Peyer's patch (tissue), 4 donors: ENCODE data around the gene CASZ1. TPM values are rescaled to one million over a fixed set of nuclear protein-coding genes. Genes with fewer than 3 reads are reported as not detected.
A peak's percentile ranks its signal among the peaks of the same experiment; 100 is the strongest.

ENCODE experiments used
- DNase-seq, 3 donors: peaks; one replicate each; pipeline ENCODE4 v3.0.0-alpha.2; 2017 to 2019
- H3K27ac ChIP-seq, 4 donors: fragments of 200-600 bp; sonication (generic); one replicate each; pipeline ENCODE4 v1.5.1; 2016 to 2019
- H3K27me3 ChIP-seq, 2 donors: fragments of 200-600 bp; sonication (generic); one replicate each; pipeline ENCODE4 v1.5.1; 2019
- H3K36me3 ChIP-seq, 3 donors: fragments of 200-600 bp; sonication (generic); one replicate each; pipeline ENCODE4 v1.5.1; 2016 to 2019
- H3K4me1 ChIP-seq, 4 donors: fragments of 200-600 bp; sonication (generic); one replicate each; pipeline ENCODE4 v1.5.1; 2016 to 2019
- H3K4me3 ChIP-seq, 4 donors: fragments of 200-600 bp; sonication (generic); 1 replicate in 3 of 4; 2 replicates in 1 of 4; pipeline ENCODE4 v1.5.1; 2016 to 2019; ENCODE audit warnings: mild to moderate bottlenecking in 1 of 4
- H3K9me3 ChIP-seq, 4 donors: fragments of 200-600 bp; sonication (generic); one replicate each; pipeline ENCODE4 v1.5.1; 2016 to 2019; ENCODE audit warnings: mild to moderate bottlenecking in 1 of 4
- CTCF ChIP-seq, 6 experiments: fragments of 450-650 bp in 4 of 6; fragments of 200-600 bp in 2 of 6; sonication (generic) in 1 of 6; IDR thresholded peaks; one replicate each; pipeline ENCODE4 v1.5.1; 2017 to 2019; ENCODE audit warnings: antibody characterized with exemption in 6 of 6, mild to moderate bottlenecking in 3 of 6, moderate library complexity in 1 of 6
- POLR2A ChIP-seq, 2 donors: fragments of 450-650 bp; IDR thresholded peaks; one replicate each; pipeline ENCODE4 v1.5.1; 2017; ENCODE audit warnings: antibody characterized with exemption in 2 of 2, mild to moderate bottlenecking in 2 of 2, moderate library complexity in 2 of 2
- total RNA-seq, 4 donors: library from RNA; depleted of rRNA; stranded (reverse); fragments of >200 nt; gene quantifications; one replicate each; pipeline ENCODE4 v1.1.0, GENCODE V29; 2016

CASZ1 gene
- total RNA-seq, 4 donors from 2014 or later, result 87.5 to 165 (median 137) TPM

- H3K27me3 ChIP-seq, result no peaks in the 10 kb centered on the region
- H3K9me3 ChIP-seq, result no peaks in the 10 kb centered on the region
- H3K4me3 ChIP-seq, result no peak overlapping the region
- peak overlapping the region in 1 of 4 donors; percentile 31 for H3K27ac ChIP-seq
- no peak for TF ChIP-seq CTCF (IDR thresholded peaks at IDR 0.05)
- TF ChIP-seq POLR2A (IDR thresholded peaks at IDR 0.05), result no peak
- peaks cover 0 to 13% (median 0%) of the 10 kb centered on the region in 4 donors for H3K4me1 ChIP-seq
- DNase-seq, result no peak
- H3K36me3 ChIP-seq, result peaks cover 0 to 94% (median 0%) of the 10 kb centered on the region in 3 donors
Measured at GRCh38 chr1:10648689-10649516, 147.5 kb downstream of the CASZ1 start.

GRCh38 chr1:10647414-10648170 lies 148.9 kb downstream of the CASZ1 start:
- H3K9me3 ChIP-seq, result no peaks in the 10 kb centered on the region
- H3K27ac ChIP-seq, result no peak overlapping the region
- TF ChIP-seq CTCF (IDR thresholded peaks at IDR 0.05), result no peak
- no peak for TF ChIP-seq POLR2A (IDR thresholded peaks at IDR 0.05)
- no peaks in the 10 kb centered on the region for H3K27me3 ChIP-seq
- H3K4me1 ChIP-seq, result peaks cover 0 to 13% (median 0%) of the 10 kb centered on the region in 4 donors
- DNase-seq, result no peak
- no peak overlapping the region for H3K4me3 ChIP-seq
- H3K36me3 ChIP-seq, result peaks cover 0 to 94% (median 0%) of the 10 kb centered on the region in 3 donors

GRCh38 chr1:10646347-10646861 lies 150.0 kb downstream of the CASZ1 start:
- H3K27me3 ChIP-seq, result no peaks in the 10 kb centered on the region
- H3K9me3 ChIP-seq, result no peaks in the 10 kb centered on the region
- peaks cover 0 to 90% (median 0%) of the 10 kb centered on the region in 3 donors for H3K36me3 ChIP-seq
- H3K4me1 ChIP-seq, result peaks cover 0 to 13% (median 0%) of the 10 kb centered on the region in 4 donors
- no peak for TF ChIP-seq CTCF (IDR thresholded peaks at IDR 0.05)
- H3K4me3 ChIP-seq, result no peak overlapping the region
- H3K27ac ChIP-seq, result no peak overlapping the region
- DNase-seq, result peak in 1 of 3 donors; percentile 55

GRCh38 chr1:10644307-10645128 lies 151.9 kb downstream of the CASZ1 start:
- H3K27me3 ChIP-seq, result no peaks in the 10 kb centered on the region
- H3K4me1 ChIP-seq, result peaks cover 0 to 11% (median 0%) of the 10 kb centered on the region in 4 donors
- H3K4me3 ChIP-seq, result no peak overlapping the region
- TF ChIP-seq POLR2A (IDR thresholded peaks at IDR 0.05) (no peak), CTCF (IDR thresholded peaks at IDR 0.05) (no peak)
- H3K36me3 ChIP-seq, result peaks cover 0 to 90% (median 0%) of the 10 kb centered on the region in 3 donors
- no peak for DNase-seq
- no peaks in the 10 kb centered on the region for H3K9me3 ChIP-seq
- H3K27ac ChIP-seq, result no peak overlapping the region
